ENCODE results near the gene SND1. TPM values are rescaled to one million over a fixed set of nuclear protein-coding genes. Genes with fewer than 3 reads are reported as not detected.

Gene SND1
- total and polyA plus RNA-seq, 10 of the 15 experiments (the other 5 are each of a cell fraction or from before 2014, with no cell fraction given) = 52.4 to 270 (median 146) TPM

DNA sequence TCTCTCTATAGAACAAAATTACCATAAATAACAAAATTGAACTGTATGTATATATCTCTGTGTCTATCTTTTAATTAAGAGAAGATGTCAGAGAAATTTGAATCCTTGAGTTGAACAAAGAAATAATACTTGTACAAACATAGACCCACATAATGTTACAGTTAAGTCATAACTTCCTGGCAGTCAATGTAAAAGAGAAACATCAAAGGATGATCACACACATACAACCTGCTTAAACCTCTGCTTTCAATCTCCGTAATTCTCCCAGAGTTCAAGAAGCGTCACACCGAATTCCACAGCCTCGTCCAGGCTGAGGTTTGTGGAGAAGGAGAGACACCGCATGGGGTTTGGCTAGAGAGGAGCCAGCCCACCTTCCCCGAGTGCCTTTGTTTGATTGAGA lies 419.4 kb downstream of the SND1 start:
- Histone ChIP-seq H3K4me1 (ENCODE audit: control insufficient read depth, insufficient read depth, low read length) (no peaks in the 10 kb centered on the region), H3K36me3 (ENCODE audit: control insufficient read depth in 2 of 2, insufficient read depth in 2 of 2, low read length in 1 of 2) (peaks cover 17 to 29% of the 10 kb centered on the region in 2 experiments; a peak in 3 of 4 replicates), H3K79me2 (ENCODE audit: control insufficient read depth, insufficient read depth, low read length) (no peaks in the 10 kb centered on the region), H3K9me3 (replicated peaks; ENCODE audit: control insufficient read depth, insufficient read depth, low read length) (no peaks in the 10 kb centered on the region), H3K9ac (ENCODE audit: control insufficient read depth, insufficient read depth, low read length) (no peak overlapping the region), H4K20me1 (ENCODE audit: control insufficient read depth, insufficient read depth) (no peaks in the 10 kb centered on the region; the same call in 1 of the 2 replicates), H3K27ac (ENCODE audit: control insufficient read depth, insufficient read depth) (no peak overlapping the region), H3K27me3 (replicated peaks in 1 of 2; ENCODE audit: control insufficient read depth in 2 of 2, insufficient read depth in 2 of 2, low read length in 1 of 2) (no peaks in the 10 kb centered on the region), H3K4me2 (ENCODE audit: control insufficient read depth, insufficient read depth) (no peak overlapping the region), H2AFZ (ENCODE audit: control insufficient read depth, low read depth, low read length) (no peak overlapping the region), H3K4me3 (no peak overlapping the region)
- ATAC-seq (no peak), DNase-seq (ENCODE audit: low read depth, low spot score) (no peak), FAIRE-seq (no peak)
- ChIA-PET CTCF (interaction anchor here (0.6 to 1.5 kb wide), 2 partner anchors 17 to 65 kb away, joined by 3 read pairs; no protein-coding TSS in a partner anchor), SMC1A (ENCODE audit: uncharacterized antibody, unreplicated experiment) (no interaction called here), RAD21 (ENCODE audit: unreplicated experiment) (interaction anchor here (0.7 kb wide), 1 partner anchor 363 kb away, joined by 4 read pairs; no protein-coding TSS in a partner anchor), POLR2A (no interaction called here)
- no TSS peak for BruUV-seq (replicated peaks)
- in situ Hi-C loops (cut with MboI) (no loop called here), intact Hi-C loops (cut with micrococcal nuclease; ENCODE audit: unreplicated experiment) (no loop called here)
- TF ChIP-seq NFXL1 (IDR thresholded peaks at IDR 0.05; ENCODE audit: borderline replicate concordance) (no peak), MTA3 (IDR thresholded peaks at IDR 0.05; ENCODE audit: borderline replicate concordance, low read length) (no peak), NFYB (IDR thresholded peaks at IDR 0.05; ENCODE audit: insufficient read depth, low read depth, low read length) (no peak), REST (IDR thresholded peaks at IDR 0.05; ENCODE audit: low read depth, low read length) (no peak), CUX1 (IDR thresholded peaks at IDR 0.05; ENCODE audit: insufficient replicate concordance, low read depth, low read length) (no peak), KAT2A (conservative IDR thresholded peaks at IDR 0.05; ENCODE audit: control insufficient read depth, low read depth, low read length) (no peak), CBX3 (IDR thresholded peaks at IDR 0.05; ENCODE audit: borderline replicate concordance, low read depth) (no peak)
- TF ChIP-seq, protein P1, sequence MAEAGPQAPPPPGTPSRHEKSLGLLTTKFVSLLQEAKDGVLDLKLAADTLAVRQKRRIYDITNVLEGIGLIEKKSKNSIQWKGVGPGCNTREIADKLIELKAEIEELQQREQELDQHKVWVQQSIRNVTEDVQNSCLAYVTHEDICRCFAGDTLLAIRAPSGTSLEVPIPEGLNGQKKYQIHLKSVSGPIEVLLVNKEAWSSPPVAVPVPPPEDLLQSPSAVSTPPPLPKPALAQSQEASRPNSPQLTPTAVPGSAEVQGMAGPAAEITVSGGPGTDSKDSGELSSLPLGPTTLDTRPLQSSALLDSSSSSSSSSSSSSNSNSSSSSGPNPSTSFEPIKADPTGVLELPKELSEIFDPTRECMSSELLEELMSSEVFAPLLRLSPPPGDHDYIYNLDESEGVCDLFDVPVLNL (IDR thresholded peaks at IDR 0.05; ENCODE audit: low read depth, low read length) = no peak
- WGBS (ENCODE audit: insufficient coverage, insufficient replicate concordance, low lambda C conversion rate, missing lambda C conversion rate) = 97% methylated on average over 6 of the region's 6 CpGs

Data from GM12878 (cell line).